ENCODE data around the gene INPP5E.

- TF ChIP-seq CTCF (IDR thresholded peaks at IDR 0.05): no peak
- no peak for TF ChIP-seq POLR2A (IDR thresholded peaks at IDR 0.05)
- no peak for TF ChIP-seq EP300 (IDR thresholded peaks at IDR 0.05)
- TF ChIP-seq POLR2AphosphoS5 (IDR thresholded peaks at IDR 0.05): no peak
Observed at GRCh38 chr9:136407911-136408310, 31.7 kb downstream of the INPP5E start.
